GM12873 (cell line): ENCODE measurements around the gene RAP1B.

Experiments used
- CTCF ChIP-seq: IDR thresholded peaks from 2 replicates; pipeline ENCODE4 v1.5.1; 2012; ENCODE audit warnings: low read depth, mild to moderate bottlenecking, moderate library complexity, low read length, control low read depth; ENCODE audit not compliant: insufficient read depth; ENCODE audit errors: missing control alignments

Gene RAP1B

DNA sequence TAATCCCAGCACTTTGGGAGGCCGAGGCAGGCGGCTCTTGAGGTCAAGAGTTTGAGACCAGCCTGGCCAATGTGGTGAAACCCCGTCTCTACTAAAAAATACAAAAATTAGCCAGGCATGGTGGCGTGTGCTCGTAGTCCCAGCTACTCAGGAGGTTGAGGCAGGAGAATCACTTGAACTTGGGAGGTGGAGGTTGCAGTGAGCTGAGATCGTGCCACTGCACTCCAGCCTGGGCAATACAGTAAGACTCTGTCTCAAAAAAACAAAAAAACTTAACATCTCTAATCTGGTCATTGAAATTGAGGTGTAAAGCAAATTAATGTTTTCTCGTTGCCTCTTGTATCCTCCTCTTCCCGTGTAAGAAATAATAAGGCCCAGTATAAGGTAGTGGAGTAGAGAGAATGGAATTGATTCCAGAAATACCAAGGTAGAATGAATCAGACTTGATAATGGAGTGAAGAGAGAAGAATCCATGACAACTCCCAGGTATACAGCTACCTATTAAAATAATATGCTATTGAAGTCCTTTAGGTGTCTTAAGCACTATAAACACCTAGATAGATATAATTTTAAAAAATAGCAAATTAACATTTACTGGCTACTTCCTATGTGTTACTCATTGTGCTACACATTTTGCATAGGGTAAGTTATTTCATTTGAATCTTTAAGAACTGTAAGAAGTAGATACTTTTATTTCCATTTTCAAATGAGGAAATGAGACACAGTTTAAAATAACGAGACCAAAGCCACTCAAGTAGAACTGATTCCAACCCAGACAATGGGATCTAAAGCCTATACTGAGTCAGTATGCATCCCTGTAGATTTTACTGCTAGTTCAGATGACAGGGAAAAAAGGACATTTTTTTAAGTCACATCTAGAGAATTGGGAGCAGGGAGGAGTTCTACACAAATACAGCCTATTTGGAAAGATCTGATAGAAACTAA is 23.2 kb downstream of the RAP1B start:
- no peak for TF ChIP-seq CTCF

DNA sequence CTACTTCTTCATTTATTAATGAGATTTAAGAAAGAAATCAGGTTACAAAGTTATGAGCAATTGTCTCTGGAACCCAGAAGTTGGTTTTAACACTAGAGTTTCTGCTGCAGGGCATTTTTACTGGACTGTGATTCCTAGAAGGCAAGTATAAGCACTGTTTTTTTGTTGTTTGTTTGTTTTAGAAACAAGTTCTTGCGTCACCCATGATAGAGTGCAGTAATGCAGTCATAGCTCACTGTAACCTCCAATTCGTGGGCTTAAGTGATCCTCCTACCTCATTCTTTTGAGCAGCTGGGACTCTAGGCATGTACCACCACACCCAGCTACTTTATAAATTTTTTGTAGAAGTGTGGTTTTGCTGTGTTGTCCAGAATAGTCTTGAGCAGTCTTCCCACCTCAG is 25.6 kb downstream of the RAP1B start:
- TF ChIP-seq CTCF = no peak

DNA sequence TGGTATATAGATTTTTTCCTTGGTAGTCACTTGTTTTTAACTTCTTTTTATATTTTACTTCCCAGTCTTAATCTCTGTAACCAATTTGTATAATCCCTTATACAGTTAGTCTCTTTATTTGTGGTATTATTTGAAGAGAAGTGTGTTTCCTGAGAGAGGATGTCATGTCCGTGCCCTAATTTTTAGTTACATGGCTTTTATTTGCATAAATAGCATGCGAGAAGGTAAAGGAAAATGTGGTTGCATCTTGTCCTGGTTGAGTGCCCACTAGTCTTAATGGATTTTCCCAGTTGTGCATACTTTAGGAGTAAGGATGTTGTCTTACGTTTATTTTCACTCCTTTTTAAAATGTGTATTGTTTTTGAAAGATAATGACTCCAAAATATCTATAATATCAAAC is 27.5 kb downstream of the RAP1B start:
- TF ChIP-seq CTCF = no peak

DNA sequence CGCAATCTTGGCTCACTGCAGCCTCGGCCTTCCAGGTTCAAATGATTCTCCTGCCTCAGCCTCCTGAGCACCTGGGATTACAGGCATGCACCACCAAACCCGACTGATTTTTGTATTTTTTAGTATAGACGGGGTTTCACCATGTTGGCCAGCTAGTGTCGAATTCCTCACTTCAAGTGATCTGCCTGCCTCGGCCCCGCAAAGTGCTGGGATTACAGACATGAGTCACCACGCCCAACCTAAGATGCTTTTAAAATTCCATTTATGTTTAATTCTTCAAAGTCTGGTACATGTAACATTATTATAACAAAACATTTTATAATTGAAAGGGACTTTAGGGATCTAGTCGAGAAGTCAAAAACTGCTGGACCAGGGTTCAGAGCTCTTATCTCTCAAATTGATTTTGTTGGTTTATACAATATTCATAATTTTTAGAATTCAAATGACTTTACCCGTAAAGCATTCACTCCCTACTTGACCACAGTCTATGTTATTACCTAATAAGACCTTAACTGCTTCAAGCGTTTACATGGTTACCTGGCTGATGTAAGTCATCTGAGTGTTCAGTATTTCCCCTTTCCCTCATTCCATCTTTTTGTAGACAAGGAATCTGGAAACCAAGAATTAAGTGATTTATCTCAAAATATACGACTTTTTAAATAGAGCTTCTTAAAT is 28.2 kb downstream of the RAP1B start:
- no peak for TF ChIP-seq CTCF

- no peak for TF ChIP-seq CTCF
These were observed 28.7 kb downstream of the RAP1B start for GRCh38 chr12:68639396-68639767.

DNA sequence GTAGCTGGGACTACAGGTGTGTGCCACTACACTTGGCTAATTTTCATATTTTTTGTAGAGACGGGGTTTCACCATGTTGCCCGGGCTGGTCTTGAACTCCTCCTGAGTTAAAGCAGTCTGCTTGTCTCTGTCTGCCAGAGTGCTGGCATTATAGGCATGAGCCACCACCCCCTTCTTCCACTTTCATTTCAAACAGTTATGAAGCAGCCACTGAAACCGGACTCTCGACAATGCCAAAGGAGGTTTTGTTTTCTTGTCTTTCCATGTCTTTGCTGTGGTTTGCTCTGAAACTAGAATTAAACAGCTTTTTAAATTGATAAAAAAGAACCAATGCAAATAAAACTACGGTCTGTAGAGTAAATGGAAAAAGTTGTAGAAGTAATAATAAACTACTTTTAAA is 30.4 kb downstream of the RAP1B start:
- TF ChIP-seq CTCF = no peak

DNA sequence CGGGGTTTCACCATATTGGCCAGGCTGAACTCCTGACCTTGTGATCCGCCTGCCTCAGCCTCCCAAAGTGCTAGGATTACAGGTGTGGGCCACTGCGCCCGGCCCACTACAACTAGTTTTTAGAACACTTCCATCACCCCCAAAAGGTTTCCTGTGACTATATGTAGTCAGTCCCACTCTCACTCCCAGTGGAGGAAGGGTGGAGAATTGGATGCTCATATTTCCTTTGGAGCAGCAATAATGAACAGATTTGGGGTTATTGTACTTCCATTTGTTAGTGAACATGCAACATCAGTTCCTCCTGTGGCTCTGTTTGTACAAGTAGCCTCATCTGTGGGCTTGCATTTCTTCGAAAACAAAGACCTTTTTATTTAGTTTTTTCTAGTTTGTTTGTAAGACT is 35.8 kb downstream of the RAP1B start:
- no peak for TF ChIP-seq CTCF
